NB4 (cell line): ENCODE measurements around the gene HSD3B7.

Experiments
- CTCF ChIP-seq: IDR thresholded peaks from one replicate; pipeline ENCODE4 v1.5.1; 2012; ENCODE audit warnings: low read depth, low read length
- MYC ChIP-seq: IDR thresholded peaks from 2 replicates; pipeline ENCODE4 v1.6.1; 2011; ENCODE audit warnings: low read depth, low read length
- POLR2A ChIP-seq: IDR thresholded peaks from 2 replicates; pipeline ENCODE4 v1.6.1; 2011; ENCODE audit warnings: mild to moderate bottlenecking; ENCODE audit not compliant: insufficient read length; ENCODE audit errors: extremely low read depth
- TF ChIP-seq, protein P1 (sequence below): IDR thresholded peaks from 2 replicates; pipeline ENCODE4 v1.6.1; 2011; ENCODE audit warnings: low read depth, low read length

DNA sequence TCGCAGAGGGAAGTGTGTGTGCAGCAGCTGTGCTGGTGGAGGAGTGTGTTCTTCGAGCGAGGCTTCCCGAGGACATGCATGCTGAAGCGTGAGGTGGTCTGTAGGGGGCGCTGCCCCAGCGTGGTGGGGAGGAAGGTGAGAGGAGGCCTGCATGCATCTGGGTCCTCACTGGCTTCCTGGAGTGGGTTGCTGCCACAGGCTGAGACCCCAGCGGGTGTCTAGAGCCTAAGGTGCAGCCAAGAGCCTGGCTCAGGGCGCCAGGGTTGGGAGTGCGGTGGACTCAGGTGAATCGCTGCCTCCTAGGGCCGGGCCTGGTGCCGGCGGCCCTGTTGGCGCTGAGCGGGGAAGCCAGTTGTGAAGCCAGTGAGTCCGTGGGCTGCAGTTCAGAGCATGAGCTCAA lies 7.5 kb upstream of the HSD3B7 start:
- no peak for TF ChIP-seq MYC
- TF ChIP-seq POLR2A: no peak
- TF ChIP-seq, protein P1, sequence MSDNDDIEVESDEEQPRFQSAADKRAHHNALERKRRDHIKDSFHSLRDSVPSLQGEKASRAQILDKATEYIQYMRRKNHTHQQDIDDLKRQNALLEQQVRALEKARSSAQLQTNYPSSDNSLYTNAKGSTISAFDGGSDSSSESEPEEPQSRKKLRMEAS: 0 out of 2 replicates have a peak, but pooled peaks have one; percentile 14
- TF ChIP-seq CTCF: peak; percentile 42
